Liver (tissue), 9 donors: ENCODE measurements around the gene WWP2. TPM values are rescaled to one million over a fixed set of nuclear protein-coding genes. Genes with fewer than 3 reads are reported as not detected.

Experiments
- DNase-seq: peaks from one replicate; pipeline ENCODE4 v3.0.0-alpha.2; 2017; ENCODE audit warnings: low spot score
- H3K27ac ChIP-seq, 2 donors: one replicate each; pipeline ENCODE4 v1.7.0; 2013; ENCODE audit warnings: inconsistent platforms in 2 of 2, low read length in 2 of 2, control low read depth in 1 of 2, low read depth in 1 of 2, mild to moderate bottlenecking in 1 of 2
- H3K27me3 ChIP-seq, 4 donors: one replicate each; pipeline versions ENCODE4 v1.6.1 to v1.7.0; 2013; ENCODE audit warnings: low read length in 3 of 4, inconsistent platforms in 1 of 4, mild to moderate bottlenecking in 1 of 4, moderate library complexity in 1 of 4; ENCODE audit not compliant: control insufficient read depth in 4 of 4, insufficient read depth in 4 of 4
- H3K36me3 ChIP-seq, 4 donors: one replicate each; pipeline versions ENCODE4 v1.6.1 to v1.7.0; 2013; ENCODE audit warnings: low read length in 3 of 4, mild to moderate bottlenecking in 3 of 4, low read depth in 1 of 4, moderate library complexity in 1 of 4; ENCODE audit not compliant: control insufficient read depth in 4 of 4, insufficient read depth in 3 of 4
- H3K4me1 ChIP-seq, 4 donors: one replicate each; pipeline versions ENCODE4 v1.6.1 to v1.7.0; 2013; ENCODE audit warnings: low read length in 3 of 4, mild to moderate bottlenecking in 3 of 4, moderate library complexity in 1 of 4; ENCODE audit not compliant: control insufficient read depth in 4 of 4, insufficient read depth in 4 of 4
- H3K4me3 ChIP-seq, 3 donors: one replicate each; pipeline versions ENCODE4 v1.6.1 to v1.7.0; 2013; ENCODE audit warnings: low read length in 3 of 3, control low read depth in 1 of 3, low read depth in 1 of 3, mild to moderate bottlenecking in 1 of 3
- H3K9ac ChIP-seq, 2 donors: one replicate each; pipeline ENCODE4 v1.7.0; 2013; ENCODE audit warnings: low read length in 2 of 2, mild to moderate bottlenecking in 2 of 2, moderate library complexity in 2 of 2, control low read depth in 1 of 2, low read depth in 1 of 2
- H3K9me3 ChIP-seq, 4 donors: one replicate each; pipeline versions ENCODE4 v1.6.1 to v1.7.0; 2013; ENCODE audit warnings: low read length in 3 of 4; ENCODE audit not compliant: control insufficient read depth in 4 of 4
- FOXA1 ChIP-seq: IDR thresholded peaks from 2 replicates; pipeline ENCODE4 v1.6.1; 2016; ENCODE audit warnings: antibody characterized with exemption
- FOXA2 ChIP-seq: IDR thresholded peaks from 2 replicates; pipeline ENCODE4 v1.6.1; 2016; ENCODE audit warnings: antibody characterized with exemption
- GABPA ChIP-seq, 2 donors: IDR thresholded peaks in 1 of 2; conservative IDR thresholded peaks in 1 of 2; 2 replicates each; pipeline ENCODE4 v1.6.1; 2016; ENCODE audit warnings: antibody characterized with exemption in 2 of 2, mild to moderate bottlenecking in 1 of 2, moderate library complexity in 1 of 2
- NR2F2 ChIP-seq: IDR thresholded peaks from 2 replicates; pipeline ENCODE4 v1.6.1; 2016; ENCODE audit warnings: antibody characterized with exemption
- RAD21 ChIP-seq, 2 donors: IDR thresholded peaks; 2 replicates each; pipeline ENCODE4 v1.6.1; 2016; ENCODE audit warnings: antibody characterized with exemption in 2 of 2, mild to moderate bottlenecking in 2 of 2
- TAF1 ChIP-seq: conservative IDR thresholded peaks from 2 replicates; pipeline ENCODE4 v1.6.1; 2016; ENCODE audit warnings: antibody characterized with exemption, mild to moderate bottlenecking
- YY1 ChIP-seq: IDR thresholded peaks from 2 replicates; pipeline ENCODE4 v1.6.1; 2016; ENCODE audit warnings: antibody characterized with exemption, mild to moderate bottlenecking
- WGBS: extraction: QIAGEN DNeasy Blood & Tissue Kit; methylation state at CpG from one replicate; pipeline ENCODE4 v1.1.7; 2013; 5-methylcytosine and 5-hydroxymethylcytosine counted together
- polyA plus RNA-seq, 2 donors: library from polyadenylated mRNA; stranded (reverse) in 1 of 2; unstranded in 1 of 2; fragments of 200-250 nt in 1 of 2; fragments of >200 nt in 1 of 2; fragmentation: Nextera tagmentation in 1 of 2; extraction: Ambion mirVana in 1 of 2; gene quantifications; one replicate each; pipeline versions ENCODE4 v1.2.1 to v1.2.3, GENCODE V29; 2013 to 2015
- total RNA-seq, 2 donors: library from RNA; depleted of rRNA; stranded (reverse); fragments of >200 nt; gene quantifications; one replicate each; pipeline ENCODE4 v1.2.3, GENCODE V29; 2014
- TF ChIP-seq, protein P1 (sequence below): IDR thresholded peaks from 2 replicates; pipeline ENCODE4 v1.6.1; 2016; ENCODE audit warnings: antibody characterized with exemption
- TF ChIP-seq, protein P2 (sequence below): IDR thresholded peaks from 2 replicates; pipeline ENCODE4 v1.6.1; 2016; ENCODE audit warnings: antibody characterized with exemption
- TF ChIP-seq, protein P3 (sequence below): IDR thresholded peaks from 2 replicates; pipeline ENCODE4 v1.6.1; 2016; ENCODE audit warnings: antibody characterized with exemption, mild to moderate bottlenecking
- TF ChIP-seq, protein P4 (sequence below): IDR thresholded peaks from 2 replicates; pipeline ENCODE4 v1.6.1; 2016; ENCODE audit warnings: antibody characterized with exemption
- TF ChIP-seq, protein P5 (sequence below): fragments of 150-350 bp; IDR thresholded peaks from 2 replicates; pipeline ENCODE4 v1.5.1; 2017; ENCODE audit warnings: improper control_type of control experiment, low read depth, low read length; ENCODE audit not compliant: missing input control
- donor health status: healthy.
- donor health status: healthy.
- donor health status: healthy.
- donor health status: healthy.
- donor health status: healthy.

The WWP2 gene
- total and polyA plus RNA-seq, 4 donors: 8.6 to 22.7 (median 13.6) TPM

DNA sequence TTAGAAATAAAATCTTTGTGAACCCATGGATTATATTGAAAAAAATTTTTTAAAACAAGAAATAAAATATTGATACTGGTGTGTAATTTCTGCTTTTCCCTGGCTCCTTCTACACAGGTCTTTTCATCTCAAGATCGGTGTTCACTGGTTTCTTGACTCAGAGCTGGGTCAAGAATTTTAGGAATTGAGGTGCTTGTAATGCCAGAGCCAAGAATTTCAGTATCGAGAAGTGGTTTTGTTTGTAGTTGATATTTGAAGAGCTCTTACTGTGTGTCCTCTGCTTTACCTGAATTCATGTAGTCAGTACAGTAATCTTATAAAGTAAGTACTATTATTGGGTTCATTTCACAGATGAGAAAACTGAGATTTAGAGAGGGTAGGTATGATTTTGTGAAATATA lies 7.3 kb downstream of the WWP2 start:
- Histone ChIP-seq H3K9me3 (no peaks in the 10 kb centered on the region), H3K4me3 (no peak overlapping the region), H3K4me1 (peaks cover 0 to 8% (median 3%) of the 10 kb centered on the region in 4 donors), H3K36me3 (no peaks in the 10 kb centered on the region), H3K27me3 (no peaks in the 10 kb centered on the region), H3K27ac (no peak overlapping the region), H3K9ac (no peak overlapping the region)
- TF ChIP-seq FOXA1 (no peak), YY1 (no peak), GABPA (IDR thresholded peaks at IDR 0.05 in 1 of 2, conservative IDR thresholded peaks at IDR 0.05 in 1 of 2) (no peak), NR2F2 (no peak), RAD21 (IDR thresholded peaks at IDR 0.05) (no peak)
- TF ChIP-seq, protein P1, sequence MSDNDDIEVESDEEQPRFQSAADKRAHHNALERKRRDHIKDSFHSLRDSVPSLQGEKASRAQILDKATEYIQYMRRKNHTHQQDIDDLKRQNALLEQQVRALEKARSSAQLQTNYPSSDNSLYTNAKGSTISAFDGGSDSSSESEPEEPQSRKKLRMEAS: no peak
- TF ChIP-seq, protein P2, sequence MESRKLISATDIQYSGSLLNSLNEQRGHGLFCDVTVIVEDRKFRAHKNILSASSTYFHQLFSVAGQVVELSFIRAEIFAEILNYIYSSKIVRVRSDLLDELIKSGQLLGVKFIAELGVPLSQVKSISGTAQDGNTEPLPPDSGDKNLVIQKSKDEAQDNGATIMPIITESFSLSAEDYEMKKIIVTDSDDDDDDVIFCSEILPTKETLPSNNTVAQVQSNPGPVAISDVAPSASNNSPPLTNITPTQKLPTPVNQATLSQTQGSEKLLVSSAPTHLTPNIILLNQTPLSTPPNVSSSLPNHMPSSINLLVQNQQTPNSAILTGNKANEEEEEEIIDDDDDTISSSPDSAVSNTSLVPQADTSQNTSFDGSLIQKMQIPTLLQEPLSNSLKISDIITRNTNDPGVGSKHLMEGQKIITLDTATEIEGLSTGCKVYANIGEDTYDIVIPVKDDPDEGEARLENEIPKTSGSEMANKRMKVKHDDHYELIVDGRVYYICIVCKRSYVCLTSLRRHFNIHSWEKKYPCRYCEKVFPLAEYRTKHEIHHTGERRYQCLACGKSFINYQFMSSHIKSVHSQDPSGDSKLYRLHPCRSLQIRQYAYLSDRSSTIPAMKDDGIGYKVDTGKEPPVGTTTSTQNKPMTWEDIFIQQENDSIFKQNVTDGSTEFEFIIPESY: no peak
- TF ChIP-seq, protein P3, sequence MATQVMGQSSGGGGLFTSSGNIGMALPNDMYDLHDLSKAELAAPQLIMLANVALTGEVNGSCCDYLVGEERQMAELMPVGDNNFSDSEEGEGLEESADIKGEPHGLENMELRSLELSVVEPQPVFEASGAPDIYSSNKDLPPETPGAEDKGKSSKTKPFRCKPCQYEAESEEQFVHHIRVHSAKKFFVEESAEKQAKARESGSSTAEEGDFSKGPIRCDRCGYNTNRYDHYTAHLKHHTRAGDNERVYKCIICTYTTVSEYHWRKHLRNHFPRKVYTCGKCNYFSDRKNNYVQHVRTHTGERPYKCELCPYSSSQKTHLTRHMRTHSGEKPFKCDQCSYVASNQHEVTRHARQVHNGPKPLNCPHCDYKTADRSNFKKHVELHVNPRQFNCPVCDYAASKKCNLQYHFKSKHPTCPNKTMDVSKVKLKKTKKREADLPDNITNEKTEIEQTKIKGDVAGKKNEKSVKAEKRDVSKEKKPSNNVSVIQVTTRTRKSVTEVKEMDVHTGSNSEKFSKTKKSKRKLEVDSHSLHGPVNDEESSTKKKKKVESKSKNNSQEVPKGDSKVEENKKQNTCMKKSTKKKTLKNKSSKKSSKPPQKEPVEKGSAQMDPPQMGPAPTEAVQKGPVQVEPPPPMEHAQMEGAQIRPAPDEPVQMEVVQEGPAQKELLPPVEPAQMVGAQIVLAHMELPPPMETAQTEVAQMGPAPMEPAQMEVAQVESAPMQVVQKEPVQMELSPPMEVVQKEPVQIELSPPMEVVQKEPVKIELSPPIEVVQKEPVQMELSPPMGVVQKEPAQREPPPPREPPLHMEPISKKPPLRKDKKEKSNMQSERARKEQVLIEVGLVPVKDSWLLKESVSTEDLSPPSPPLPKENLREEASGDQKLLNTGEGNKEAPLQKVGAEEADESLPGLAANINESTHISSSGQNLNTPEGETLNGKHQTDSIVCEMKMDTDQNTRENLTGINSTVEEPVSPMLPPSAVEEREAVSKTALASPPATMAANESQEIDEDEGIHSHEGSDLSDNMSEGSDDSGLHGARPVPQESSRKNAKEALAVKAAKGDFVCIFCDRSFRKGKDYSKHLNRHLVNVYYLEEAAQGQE: no peak
- WGBS: 50% methylated on average over 2 of the region's 2 CpGs
- DNase-seq: no peak

DNA sequence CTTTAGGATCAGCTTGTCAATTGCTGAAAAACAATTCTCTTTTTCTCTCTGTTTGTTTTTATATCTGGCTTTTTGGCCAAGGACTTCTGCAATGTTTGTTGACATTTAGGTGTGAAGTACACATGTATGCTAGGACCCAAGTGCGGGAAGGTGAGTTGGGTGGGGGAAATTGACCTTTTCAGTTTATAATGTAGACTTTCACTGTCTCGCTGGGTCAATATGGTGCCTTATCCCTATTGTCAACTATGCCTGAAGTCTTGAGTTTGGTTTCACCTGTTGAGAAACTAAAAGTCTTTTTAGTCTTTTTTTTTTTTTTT lies 9.5 kb downstream of the WWP2 start:
- no peaks in the 10 kb centered on the region for H3K27me3 ChIP-seq
- no peak for DNase-seq
- no peak overlapping the region for H3K4me3 ChIP-seq
- no peak overlapping the region for H3K9ac ChIP-seq
- TF ChIP-seq, protein P4, sequence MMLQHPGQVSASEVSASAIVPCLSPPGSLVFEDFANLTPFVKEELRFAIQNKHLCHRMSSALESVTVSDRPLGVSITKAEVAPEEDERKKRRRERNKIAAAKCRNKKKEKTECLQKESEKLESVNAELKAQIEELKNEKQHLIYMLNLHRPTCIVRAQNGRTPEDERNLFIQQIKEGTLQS: no peak
- peak; percentile 11 for TF ChIP-seq FOXA2
- peaks cover 0 to 6% (median 1%) of the 10 kb centered on the region in 4 donors for H3K9me3 ChIP-seq
- H3K36me3 ChIP-seq: peaks cover 0 to 3% (median 0%) of the 10 kb centered on the region in 4 donors
- H3K27ac ChIP-seq: no peak overlapping the region
- H3K4me1 ChIP-seq: peaks cover 0 to 8% (median 3%) of the 10 kb centered on the region in 4 donors
- WGBS: 52% methylated on average over 2 of the region's 2 CpGs

DNA sequence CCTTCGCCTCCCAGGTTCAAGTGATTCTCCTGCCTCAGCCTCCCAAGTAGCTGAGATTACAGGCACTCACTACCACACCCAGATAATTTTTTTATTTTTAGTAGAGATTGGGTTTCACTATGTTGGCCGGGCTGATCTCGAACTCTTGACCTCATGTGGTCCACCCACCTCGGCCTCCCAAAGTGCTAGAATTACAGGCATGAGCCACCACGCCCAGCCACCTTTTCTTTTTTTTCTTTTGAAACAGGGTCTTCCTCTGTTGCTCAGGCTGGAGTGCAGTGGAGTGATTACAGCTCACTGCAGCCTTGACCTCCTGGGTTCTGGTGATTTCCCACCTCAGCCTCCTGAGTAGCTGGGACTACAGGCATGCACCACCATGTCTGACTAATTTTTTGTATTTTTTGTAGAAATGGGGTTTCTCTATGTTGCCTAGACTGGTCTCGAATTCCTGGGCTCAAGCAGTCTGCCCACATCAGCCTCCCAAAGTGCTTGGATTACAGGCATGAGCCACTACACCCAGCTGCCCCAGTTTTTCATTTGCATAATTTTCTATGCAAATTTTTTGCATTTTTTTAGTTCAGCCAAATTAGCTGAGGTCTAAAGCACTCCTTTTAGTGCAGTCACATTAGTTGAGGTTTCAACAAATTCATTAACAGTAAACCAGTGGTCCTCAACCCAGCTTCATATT lies 11.3 kb downstream of the WWP2 start:
- peaks cover 0 to 6% (median 1%) of the 10 kb centered on the region in 4 donors for H3K9me3 ChIP-seq
- no peaks in the 10 kb centered on the region for H3K27me3 ChIP-seq
- peaks cover 0 to 8% (median 3%) of the 10 kb centered on the region in 4 donors for H3K4me1 ChIP-seq
- no peak overlapping the region for H3K27ac ChIP-seq
- TF ChIP-seq, protein P5, sequence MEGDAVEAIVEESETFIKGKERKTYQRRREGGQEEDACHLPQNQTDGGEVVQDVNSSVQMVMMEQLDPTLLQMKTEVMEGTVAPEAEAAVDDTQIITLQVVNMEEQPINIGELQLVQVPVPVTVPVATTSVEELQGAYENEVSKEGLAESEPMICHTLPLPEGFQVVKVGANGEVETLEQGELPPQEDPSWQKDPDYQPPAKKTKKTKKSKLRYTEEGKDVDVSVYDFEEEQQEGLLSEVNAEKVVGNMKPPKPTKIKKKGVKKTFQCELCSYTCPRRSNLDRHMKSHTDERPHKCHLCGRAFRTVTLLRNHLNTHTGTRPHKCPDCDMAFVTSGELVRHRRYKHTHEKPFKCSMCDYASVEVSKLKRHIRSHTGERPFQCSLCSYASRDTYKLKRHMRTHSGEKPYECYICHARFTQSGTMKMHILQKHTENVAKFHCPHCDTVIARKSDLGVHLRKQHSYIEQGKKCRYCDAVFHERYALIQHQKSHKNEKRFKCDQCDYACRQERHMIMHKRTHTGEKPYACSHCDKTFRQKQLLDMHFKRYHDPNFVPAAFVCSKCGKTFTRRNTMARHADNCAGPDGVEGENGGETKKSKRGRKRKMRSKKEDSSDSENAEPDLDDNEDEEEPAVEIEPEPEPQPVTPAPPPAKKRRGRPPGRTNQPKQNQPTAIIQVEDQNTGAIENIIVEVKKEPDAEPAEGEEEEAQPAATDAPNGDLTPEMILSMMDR: no peak
- TF ChIP-seq NR2F2: no peak
- no peak for TF ChIP-seq TAF1
- no peak for TF ChIP-seq FOXA1
- peaks cover 0 to 3% (median 1%) of the 10 kb centered on the region in 4 donors for H3K36me3 ChIP-seq
- DNase-seq: no peak
- WGBS: 90% methylated on average over 6 of the region's 6 CpGs
- H3K9ac ChIP-seq: no peak overlapping the region
- H3K4me3 ChIP-seq: no peak overlapping the region
